HG03064 (cell line): ENCODE data around the gene CCDC59.
"Not testable (repeated sequence)": the region's sequence is repeated elsewhere in the genome, so short reads cannot be mapped to it uniquely, and the experiment has no call there.

ENCODE experiments used
- ATAC-seq: cut with Tn5 transposase; IDR thresholded peaks from one replicate; pipeline ENCODE4 v1.9.1; 2021; ENCODE audit warnings: low read depth; ENCODE audit not compliant: unreplicated experiment

CCDC59 gene

GRCh38 chr12:82358200-82359114, at the start of gene CCDC59, which contains the start of gene METTL25:
TSS of gene CCDC59 (minus strand) at chr12:82358387. CDS start at chr12:82358376, 11 bp downstream.
TSS of gene METTL25 (plus strand) at chr12:82358529. CDS start at chr12:82358566, 37 bp downstream.
- ATAC-seq = peak; percentile 96

- ATAC-seq = no peak
Measured at GRCh38 chr12:82407481-82407880, 49.3 kb upstream of the CCDC59 start.

- no peak for ATAC-seq
Measured at GRCh38 chr12:82406651-82407050, 48.5 kb upstream of the CCDC59 start.

GRCh38 chr12:82400819-82401218, 42.6 kb upstream of the CCDC59 start:
- no peak for ATAC-seq

GRCh38 chr12:82398879-82399278, 40.7 kb upstream of the CCDC59 start:
- no peak for ATAC-seq

GRCh38 chr12:82383930-82384552, 25.9 kb upstream of the CCDC59 start:
- peak; percentile 69 for ATAC-seq

- no peak for ATAC-seq
Measured at GRCh38 chr12:82378997-82379396, 20.8 kb upstream of the CCDC59 start.

- no peak for ATAC-seq
Measured at GRCh38 chr12:82375201-82375600, 17.0 kb upstream of the CCDC59 start.

- ATAC-seq = no peak
Measured at GRCh38 chr12:82366197-82366596, 8.0 kb upstream of the CCDC59 start.

GRCh38 chr12:82363990-82364389, 5.8 kb upstream of the CCDC59 start:
- ATAC-seq = no peak

- no peak for ATAC-seq
Measured at GRCh38 chr12:82361461-82361915, 3.3 kb upstream of the CCDC59 start.

GRCh38 chr12:82360834-82361233, 2.6 kb upstream of the CCDC59 start:
- ATAC-seq = not testable (repeated sequence)

GRCh38 chr12:82359115-82359478, 910 bp upstream of the CCDC59 start:
- ATAC-seq = peak; percentile 19

GRCh38 chr12:82357845-82358199, 365 bp downstream of the CCDC59 start:
- no peak for ATAC-seq

- ATAC-seq = no peak
Measured at GRCh38 chr12:82357340-82357739, 847 bp downstream of the CCDC59 start.

GRCh38 chr12:82351390-82351789, 6.8 kb downstream of the CCDC59 start:
- ATAC-seq = no peak

- no peak for ATAC-seq
Measured at GRCh38 chr12:82350161-82350560, 8.0 kb downstream of the CCDC59 start.

- no peak for ATAC-seq
Measured at GRCh38 chr12:82329508-82329907, 28.7 kb downstream of the CCDC59 start.

- no peak for ATAC-seq
Measured at GRCh38 chr12:82327861-82328260, 30.3 kb downstream of the CCDC59 start.

- no peak for ATAC-seq
Measured at GRCh38 chr12:82326905-82327503, 31.2 kb downstream of the CCDC59 start.
